KMS-11 (cell line): Measurements from ENCODE around the gene DDHD1.
"Not testable (repeated sequence)": the region's sequence is repeated elsewhere in the genome, so short reads cannot be mapped to it uniquely, and the experiment has no call there.

Experiments used
- H2AFZ ChIP-seq: fragments of 200-600 bp; sonication (generic); 2 replicates; pipeline ENCODE4 v1.6.1; 2016; ENCODE audit warnings: antibody characterized with exemption, mixed run types, low read depth
- H3K27ac ChIP-seq: fragments of 200-600 bp; sonication (generic); 2 replicates; pipeline ENCODE4 v1.6.1; 2016; ENCODE audit warnings: mild to moderate bottlenecking, mixed run types
- H3K27me3 ChIP-seq: fragments of 200-600 bp; sonication (generic); 2 replicates; pipeline ENCODE4 v1.6.1; 2017; ENCODE audit warnings: mild to moderate bottlenecking, low read depth, mixed run types, moderate library complexity; ENCODE audit not compliant: insufficient read depth
- H3K36me3 ChIP-seq: fragments of 200-600 bp; sonication (generic); 2 replicates; pipeline ENCODE4 v1.6.1; 2017; ENCODE audit warnings: mild to moderate bottlenecking, mixed run types; ENCODE audit not compliant: insufficient read depth
- H3K4me1 ChIP-seq: fragments of 200-600 bp; sonication (generic); 2 replicates; pipeline ENCODE4 v1.6.1; 2016; ENCODE audit warnings: mild to moderate bottlenecking, low read depth, mixed run types; ENCODE audit not compliant: poor library complexity, severe bottlenecking
- H3K4me2 ChIP-seq: fragments of 200-600 bp; sonication (generic); 2 replicates; pipeline ENCODE4 v1.7.0; 2016; ENCODE audit warnings: mild to moderate bottlenecking, mixed run types
- H3K4me3 ChIP-seq: fragments of 200-600 bp; sonication (generic); IDR thresholded peaks from 2 replicates; pipeline ENCODE4 v1.6.1; 2017; ENCODE audit warnings: low read depth, low read length, mixed read lengths; ENCODE audit not compliant: insufficient read depth
- H3K79me2 ChIP-seq: fragments of 200-600 bp; sonication (generic); 2 replicates; pipeline ENCODE4 v1.6.1; 2016; ENCODE audit warnings: low read depth, mixed run types; ENCODE audit not compliant: insufficient read depth
- H3K9ac ChIP-seq: fragments of 200-600 bp; sonication (generic); 2 replicates; pipeline ENCODE4 v1.6.1; 2016; ENCODE audit warnings: mild to moderate bottlenecking, mixed run types
- H4K20me1 ChIP-seq: fragments of 200-600 bp; sonication (generic); 2 replicates; pipeline ENCODE4 v1.6.1; 2016; ENCODE audit warnings: mild to moderate bottlenecking, mixed run types; ENCODE audit not compliant: insufficient read depth
- TF ChIP-seq, protein P1 (sequence below): fragments of 200-600 bp; sonication (generic); conservative IDR thresholded peaks from 2 replicates; pipeline ENCODE4 v1.6.1; 2017; ENCODE audit warnings: low read depth, mild to moderate bottlenecking, antibody characterized with exemption, low read length, moderate library complexity, mixed read lengths

Gene DDHD1

DNA sequence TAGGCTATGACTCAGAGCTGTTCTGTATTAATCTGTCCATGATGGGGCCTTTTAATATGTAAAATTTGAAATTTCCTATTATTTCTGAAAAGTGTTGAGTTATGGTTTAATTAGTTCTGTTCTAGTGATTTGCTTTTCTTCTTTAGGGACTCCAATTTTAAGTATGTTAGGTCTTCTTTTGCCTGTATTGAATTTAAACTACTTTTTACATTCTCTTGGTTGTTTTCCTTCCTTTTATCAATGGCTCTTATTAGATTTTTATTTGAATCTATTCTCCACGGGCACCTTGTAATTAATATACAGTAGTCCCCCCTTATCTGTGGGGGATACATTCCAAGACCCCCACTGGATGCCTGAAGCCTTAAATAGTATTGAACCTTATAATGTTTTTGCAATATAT, 46.4 kb downstream of the DDHD1 start:
- no peak overlapping the region for H3K4me2 ChIP-seq
- H3K9ac ChIP-seq, result no peak overlapping the region
- H3K27me3 ChIP-seq, result no peaks in the 10 kb centered on the region
- TF ChIP-seq, protein P1, sequence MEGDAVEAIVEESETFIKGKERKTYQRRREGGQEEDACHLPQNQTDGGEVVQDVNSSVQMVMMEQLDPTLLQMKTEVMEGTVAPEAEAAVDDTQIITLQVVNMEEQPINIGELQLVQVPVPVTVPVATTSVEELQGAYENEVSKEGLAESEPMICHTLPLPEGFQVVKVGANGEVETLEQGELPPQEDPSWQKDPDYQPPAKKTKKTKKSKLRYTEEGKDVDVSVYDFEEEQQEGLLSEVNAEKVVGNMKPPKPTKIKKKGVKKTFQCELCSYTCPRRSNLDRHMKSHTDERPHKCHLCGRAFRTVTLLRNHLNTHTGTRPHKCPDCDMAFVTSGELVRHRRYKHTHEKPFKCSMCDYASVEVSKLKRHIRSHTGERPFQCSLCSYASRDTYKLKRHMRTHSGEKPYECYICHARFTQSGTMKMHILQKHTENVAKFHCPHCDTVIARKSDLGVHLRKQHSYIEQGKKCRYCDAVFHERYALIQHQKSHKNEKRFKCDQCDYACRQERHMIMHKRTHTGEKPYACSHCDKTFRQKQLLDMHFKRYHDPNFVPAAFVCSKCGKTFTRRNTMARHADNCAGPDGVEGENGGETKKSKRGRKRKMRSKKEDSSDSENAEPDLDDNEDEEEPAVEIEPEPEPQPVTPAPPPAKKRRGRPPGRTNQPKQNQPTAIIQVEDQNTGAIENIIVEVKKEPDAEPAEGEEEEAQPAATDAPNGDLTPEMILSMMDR, result no peak
- no peaks in the 10 kb centered on the region for H3K36me3 ChIP-seq
- H3K4me3 ChIP-seq, result no peak overlapping the region
- peaks cover 46% of the 10 kb centered on the region for H3K79me2 ChIP-seq
- no peak overlapping the region for H2AFZ ChIP-seq
- no peaks in the 10 kb centered on the region for H4K20me1 ChIP-seq
- no peak overlapping the region for H3K27ac ChIP-seq
- peaks cover 31% of the 10 kb centered on the region for H3K4me1 ChIP-seq

DNA sequence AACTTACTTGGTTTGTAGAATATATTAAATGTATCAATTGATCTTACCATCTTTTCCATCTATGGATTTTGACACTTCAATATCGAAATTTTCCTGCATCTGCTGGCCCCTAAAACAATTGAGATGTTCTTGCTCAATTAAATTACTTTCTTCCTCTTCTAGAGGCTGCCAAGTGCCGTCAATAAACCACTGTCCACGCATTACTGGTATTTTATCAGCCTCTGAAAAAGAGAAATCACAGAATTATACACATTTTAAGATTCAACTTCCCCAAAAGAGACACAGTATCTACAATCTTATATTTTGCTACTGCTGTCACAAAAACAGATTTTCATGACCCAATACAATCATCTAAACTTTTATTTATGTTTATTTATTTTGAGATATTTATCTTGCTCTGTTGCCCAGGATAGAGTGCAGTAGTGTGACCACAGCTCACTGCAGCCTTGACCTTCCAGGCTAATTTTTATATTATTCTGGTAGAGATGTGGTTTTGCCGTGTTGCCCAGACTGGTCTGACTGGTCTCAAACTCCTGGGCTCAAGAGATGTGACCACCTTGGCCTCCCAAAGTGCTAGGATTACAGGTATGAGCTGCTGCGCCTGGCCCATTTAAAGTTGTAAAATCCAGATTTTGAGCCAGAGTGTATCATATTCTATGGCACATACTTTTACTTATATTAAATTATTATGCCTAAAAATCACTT, 49.3 kb downstream of the DDHD1 start:
- H3K36me3 ChIP-seq, result no peaks in the 10 kb centered on the region
- H3K27me3 ChIP-seq, result no peaks in the 10 kb centered on the region
- no peak overlapping the region for H3K4me3 ChIP-seq
- H4K20me1 ChIP-seq, result no peaks in the 10 kb centered on the region
- no peak overlapping the region for H3K4me2 ChIP-seq
- no peak overlapping the region for H3K9ac ChIP-seq
- TF ChIP-seq, protein P1, result no peak
- H3K27ac ChIP-seq, result no peak overlapping the region
- H3K79me2 ChIP-seq, result peaks cover 29% of the 10 kb centered on the region; the same call in 1 of the 2 replicates
- H3K4me1 ChIP-seq, result peaks cover 7% of the 10 kb centered on the region
- H2AFZ ChIP-seq, result no peak overlapping the region

DNA sequence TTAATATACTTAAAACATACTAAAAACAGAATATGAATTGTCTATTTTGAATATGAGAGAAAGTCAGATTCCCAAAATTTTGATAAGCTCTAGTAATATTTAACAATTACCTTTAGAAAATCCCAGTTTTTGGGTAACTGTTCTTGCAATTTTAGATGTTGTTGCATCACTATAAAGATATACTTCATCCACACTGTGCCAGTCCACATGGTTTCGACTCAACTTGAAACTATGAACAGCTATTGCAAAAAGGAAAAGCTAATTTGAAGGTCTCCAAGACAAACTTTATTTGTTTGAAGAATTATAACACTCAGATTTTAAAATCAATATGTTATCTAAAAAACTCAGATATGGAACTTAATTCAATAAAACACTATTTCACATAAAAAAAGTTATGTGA, 59.9 kb downstream of the DDHD1 start:
- Histone ChIP-seq H3K4me3 (no peak overlapping the region), H2AFZ (no peak overlapping the region), H3K36me3 (no peaks in the 10 kb centered on the region), H3K4me1 (peaks cover 6% of the 10 kb centered on the region), H3K9ac (no peak overlapping the region), H4K20me1 (no peaks in the 10 kb centered on the region), H3K27ac (no peak overlapping the region), H3K4me2 (no peak overlapping the region), H3K79me2 (no peaks in the 10 kb centered on the region), H3K27me3 (no peaks in the 10 kb centered on the region)
- TF ChIP-seq, protein P1, result no peak

DNA sequence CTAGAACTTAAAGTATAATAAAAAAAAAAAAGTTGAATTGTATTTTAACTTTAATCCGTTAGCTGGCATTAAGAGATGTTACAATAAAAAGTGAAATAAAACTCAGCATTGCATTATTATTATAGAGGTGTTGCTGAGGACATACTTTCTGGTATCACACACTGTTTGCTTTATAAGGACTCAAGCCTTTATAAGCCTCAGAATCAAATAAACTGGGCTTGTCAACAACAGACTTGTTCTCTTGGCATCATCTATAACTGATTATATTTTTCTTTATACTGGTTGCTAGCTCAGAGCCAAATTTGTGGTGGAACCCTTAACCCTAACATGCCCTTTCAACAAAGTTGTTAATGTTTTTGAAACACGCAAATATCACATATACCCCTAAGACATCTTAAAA, 62.3 kb downstream of the DDHD1 start:
- Histone ChIP-seq H3K4me3 (no peak overlapping the region), H3K27ac (no peak overlapping the region), H3K79me2 (no peaks in the 10 kb centered on the region), H4K20me1 (no peaks in the 10 kb centered on the region), H3K9ac (no peak overlapping the region), H3K36me3 (no peaks in the 10 kb centered on the region), H2AFZ (no peak overlapping the region), H3K27me3 (no peaks in the 10 kb centered on the region), H3K4me1 (peaks cover 6% of the 10 kb centered on the region), H3K4me2 (no peak overlapping the region)
- TF ChIP-seq, protein P1, result no peak

DNA sequence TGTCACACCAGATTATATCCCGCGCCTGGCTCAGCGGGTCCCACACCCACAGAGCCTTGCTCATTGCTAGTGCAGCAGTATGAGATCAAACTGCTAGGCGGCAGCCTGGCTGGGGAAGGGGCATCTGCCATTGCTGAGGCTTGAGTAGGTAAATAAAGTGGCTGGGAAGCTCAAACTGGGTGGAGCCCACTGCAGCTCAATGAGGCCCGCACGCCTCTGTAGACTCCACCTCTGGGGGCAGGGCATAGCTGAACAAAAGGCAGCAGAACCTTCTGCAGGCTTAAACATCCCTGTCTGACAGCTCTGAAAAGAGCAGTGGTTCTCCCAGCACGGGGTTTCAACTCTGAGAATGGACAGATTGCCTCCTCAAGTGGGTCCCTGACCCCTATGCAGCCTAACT, 68.2 kb downstream of the DDHD1 start:
- not testable (repeated sequence) for H3K27ac ChIP-seq, H2AFZ ChIP-seq, H3K79me2 ChIP-seq, H3K27me3 ChIP-seq, H3K36me3 ChIP-seq, H3K4me1 ChIP-seq, H3K4me3 ChIP-seq, H3K4me2 ChIP-seq, H4K20me1 ChIP-seq, H3K9ac ChIP-seq
